ENCODE data around the gene PTPRK.

The PTPRK gene

GRCh38 chr6:127939442-127940066 lies 580.8 kb downstream of the PTPRK start:
- DNase-seq: peak; percentile 16
- Histone ChIP-seq H3K9ac (ENCODE audit: low read length) (peak overlapping the region; percentile 88), H3K79me1 (replicated peaks; ENCODE audit: low read length, poor library complexity, severe bottlenecking) (no peaks in the 10 kb centered on the region), H4K91ac (ENCODE audit: low read length) (no peak overlapping the region), H2BK5ac (ENCODE audit: low read depth, low read length, poor library complexity, severe bottlenecking) (no peak overlapping the region), H3K23ac (ENCODE audit: low read length in 2 of 2) (no peak overlapping the region), H3K4me2 (ENCODE audit: low read length, poor library complexity, severe bottlenecking) (no peak overlapping the region), H3K4me3 (ENCODE audit: insufficient read depth in 1 of 2, low read depth in 1 of 2, low read length in 2 of 2) (no peak overlapping the region), H3K18ac (ENCODE audit: low read depth in 1 of 2, low read length in 2 of 2) (no peak overlapping the region), H2AK5ac (ENCODE audit: low read length, severe bottlenecking) (no peak overlapping the region), H3K9me3 (ENCODE audit: control insufficient read depth, low read length) (no peaks in the 10 kb centered on the region), H2BK15ac (ENCODE audit: low read depth, poor library complexity, severe bottlenecking) (no peak overlapping the region), H3K4me1 (ENCODE audit: control insufficient read depth, insufficient read depth, low read depth, low read length) (no peaks in the 10 kb centered on the region), H3K27ac (ENCODE audit: low read length, poor library complexity, severe bottlenecking) (no peak overlapping the region), H3K14ac (ENCODE audit: low read length in 2 of 2) (no peak overlapping the region), H4K8ac (ENCODE audit: low read length) (no peak overlapping the region), H2BK120ac (ENCODE audit: low read depth, low read length) (no peak overlapping the region), H2AFZ (ENCODE audit: low read depth, low read length) (no peak overlapping the region), H3K4ac (ENCODE audit: low read depth in 1 of 2, low read length in 2 of 2) (no peak overlapping the region), H3K27me3 (ENCODE audit: control insufficient read depth in 1 of 2, insufficient read depth in 1 of 2, low read length in 2 of 2) (no peaks in the 10 kb centered on the region), H3K36me3 (ENCODE audit: control insufficient read depth in 1 of 2, insufficient read depth in 2 of 2, low read depth in 1 of 2, low read length in 2 of 2) (no peaks in the 10 kb centered on the region), H2BK12ac (ENCODE audit: low read length in 2 of 2) (no peak overlapping the region)
- 58% methylated on average over 2 of the region's 3 CpGs for WGBS

- peak; percentile 68 for DNase-seq
- H3K79me1 ChIP-seq (replicated peaks; ENCODE audit: low read length, poor library complexity, severe bottlenecking): no peaks in the 10 kb centered on the region
These were observed 581.7 kb downstream of the PTPRK start for GRCh38 chr6:127938701-127939100.

GRCh38 chr6:127937747-127938146 lies 582.7 kb downstream of the PTPRK start:
- Histone ChIP-seq H3K27ac (ENCODE audit: low read length, poor library complexity, severe bottlenecking) (no peak overlapping the region), H4K8ac (ENCODE audit: low read length) (peak overlapping the region; percentile 41), H3K9me3 (ENCODE audit: control insufficient read depth, low read length) (peaks cover 2% of the 10 kb centered on the region), H3K36me3 (ENCODE audit: control insufficient read depth in 1 of 2, insufficient read depth in 2 of 2, low read depth in 1 of 2, low read length in 2 of 2) (no peaks in the 10 kb centered on the region), H2BK15ac (ENCODE audit: low read depth, poor library complexity, severe bottlenecking) (no peak overlapping the region), H3K27me3 (ENCODE audit: control insufficient read depth in 1 of 2, insufficient read depth in 1 of 2, low read length in 2 of 2) (no peaks in the 10 kb centered on the region), H3K9ac (ENCODE audit: low read length) (peak overlapping the region; percentile 88), H3K18ac (ENCODE audit: low read depth in 1 of 2, low read length in 2 of 2) (peak overlapping the region in 1 of 2 experiments; percentile 45), H2BK5ac (ENCODE audit: low read depth, low read length, poor library complexity, severe bottlenecking) (no peak overlapping the region), H3K4me3 (ENCODE audit: insufficient read depth in 1 of 2, low read depth in 1 of 2, low read length in 2 of 2) (no peak overlapping the region), H2AK5ac (ENCODE audit: low read length, severe bottlenecking) (peak overlapping the region; percentile 78), H3K23ac (ENCODE audit: low read length in 2 of 2) (no peak overlapping the region), H3K4me1 (ENCODE audit: control insufficient read depth, insufficient read depth, low read depth, low read length) (no peaks in the 10 kb centered on the region), H2AFZ (ENCODE audit: low read depth, low read length) (no peak overlapping the region), H3K4me2 (ENCODE audit: low read length, poor library complexity, severe bottlenecking) (no peak overlapping the region), H3K4ac (ENCODE audit: low read depth in 1 of 2, low read length in 2 of 2) (no peak overlapping the region), H2BK12ac (ENCODE audit: low read length in 2 of 2) (no peak overlapping the region), H3K79me1 (replicated peaks; ENCODE audit: low read length, poor library complexity, severe bottlenecking) (no peaks in the 10 kb centered on the region), H3K14ac (ENCODE audit: low read length in 2 of 2) (no peak overlapping the region), H4K91ac (ENCODE audit: low read length) (peak overlapping the region; percentile 50), H2BK120ac (ENCODE audit: low read depth, low read length) (no peak overlapping the region)
- no peak for DNase-seq

More at GRCh38 chr6:127938701-127939100, 581.7 kb downstream of the PTPRK start:
- Histone ChIP-seq H3K36me3 (ENCODE audit: control insufficient read depth in 1 of 2, insufficient read depth in 2 of 2, low read depth in 1 of 2, low read length in 2 of 2) (no peaks in the 10 kb centered on the region), H3K4me1 (ENCODE audit: control insufficient read depth, insufficient read depth, low read depth, low read length) (no peaks in the 10 kb centered on the region), H4K91ac (ENCODE audit: low read length) (no peak overlapping the region), H3K9ac (ENCODE audit: low read length) (peak overlapping the region; percentile 88), H3K14ac (ENCODE audit: low read length in 2 of 2) (no peak overlapping the region), H2AFZ (ENCODE audit: low read depth, low read length) (no peak overlapping the region), H3K4ac (ENCODE audit: low read depth in 1 of 2, low read length in 2 of 2) (no peak overlapping the region), H3K9me3 (ENCODE audit: control insufficient read depth, low read length) (no peaks in the 10 kb centered on the region), H2BK120ac (ENCODE audit: low read depth, low read length) (no peak overlapping the region), H3K27me3 (ENCODE audit: control insufficient read depth in 1 of 2, insufficient read depth in 1 of 2, low read length in 2 of 2) (no peaks in the 10 kb centered on the region), H2AK5ac (ENCODE audit: low read length, severe bottlenecking) (no peak overlapping the region), H3K23ac (ENCODE audit: low read length in 2 of 2) (no peak overlapping the region), H2BK12ac (ENCODE audit: low read length in 2 of 2) (no peak overlapping the region), H3K27ac (ENCODE audit: low read length, poor library complexity, severe bottlenecking) (no peak overlapping the region), H3K18ac (ENCODE audit: low read depth in 1 of 2, low read length in 2 of 2) (no peak overlapping the region), H2BK5ac (ENCODE audit: low read depth, low read length, poor library complexity, severe bottlenecking) (no peak overlapping the region), H4K8ac (ENCODE audit: low read length) (no peak overlapping the region), H3K4me3 (ENCODE audit: insufficient read depth in 1 of 2, low read depth in 1 of 2, low read length in 2 of 2) (no peak overlapping the region), H3K4me2 (ENCODE audit: low read length, poor library complexity, severe bottlenecking) (no peak overlapping the region), H2BK15ac (ENCODE audit: low read depth, poor library complexity, severe bottlenecking) (no peak overlapping the region)

- Histone ChIP-seq H3K36me3 (ENCODE audit: control insufficient read depth in 1 of 2, insufficient read depth in 2 of 2, low read depth in 1 of 2, low read length in 2 of 2) (no peaks in the 10 kb centered on the region), H2BK15ac (ENCODE audit: low read depth, poor library complexity, severe bottlenecking) (no peak overlapping the region)
- WGBS: 100% methylated on average over 1 of the region's 2 CpGs
These were observed 583.3 kb downstream of the PTPRK start for GRCh38 chr6:127937102-127937501.

More at GRCh38 chr6:127937102-127937501, 583.3 kb downstream of the PTPRK start:
- Histone ChIP-seq H4K91ac (ENCODE audit: low read length) (no peak overlapping the region), H2BK120ac (ENCODE audit: low read depth, low read length) (no peak overlapping the region), H3K9me3 (ENCODE audit: control insufficient read depth, low read length) (peaks cover 7% of the 10 kb centered on the region), H3K27me3 (ENCODE audit: control insufficient read depth in 1 of 2, insufficient read depth in 1 of 2, low read length in 2 of 2) (no peaks in the 10 kb centered on the region), H3K4ac (ENCODE audit: low read depth in 1 of 2, low read length in 2 of 2) (no peak overlapping the region), H3K4me2 (ENCODE audit: low read length, poor library complexity, severe bottlenecking) (no peak overlapping the region), H2AK5ac (ENCODE audit: low read length, severe bottlenecking) (no peak overlapping the region), H3K4me1 (ENCODE audit: control insufficient read depth, insufficient read depth, low read depth, low read length) (no peaks in the 10 kb centered on the region), H3K79me1 (replicated peaks; ENCODE audit: low read length, poor library complexity, severe bottlenecking) (no peaks in the 10 kb centered on the region), H3K18ac (ENCODE audit: low read depth in 1 of 2, low read length in 2 of 2) (no peak overlapping the region), H3K23ac (ENCODE audit: low read length in 2 of 2) (no peak overlapping the region), H3K27ac (ENCODE audit: low read length, poor library complexity, severe bottlenecking) (no peak overlapping the region), H2BK5ac (ENCODE audit: low read depth, low read length, poor library complexity, severe bottlenecking) (no peak overlapping the region), H3K4me3 (ENCODE audit: insufficient read depth in 1 of 2, low read depth in 1 of 2, low read length in 2 of 2) (no peak overlapping the region), H2BK12ac (ENCODE audit: low read length in 2 of 2) (no peak overlapping the region), H2AFZ (ENCODE audit: low read depth, low read length) (no peak overlapping the region), H3K14ac (ENCODE audit: low read length in 2 of 2) (no peak overlapping the region), H4K8ac (ENCODE audit: low read length) (no peak overlapping the region), H3K9ac (ENCODE audit: low read length) (no peak overlapping the region)
- DNase-seq: no peak
